ENCODE results near the gene TMEM35B. TPM values are rescaled to one million over a fixed set of nuclear protein-coding genes. Genes with fewer than 3 reads are reported as not detected.
"Not testable (repeated sequence)": the region's sequence is repeated elsewhere in the genome, so short reads cannot be mapped to it uniquely, and the experiment has no call there.

The TMEM35B gene
- total and polyA plus RNA-seq, 9 donors = 16.3 to 25.9 (median 21.0) TPM

DNA sequence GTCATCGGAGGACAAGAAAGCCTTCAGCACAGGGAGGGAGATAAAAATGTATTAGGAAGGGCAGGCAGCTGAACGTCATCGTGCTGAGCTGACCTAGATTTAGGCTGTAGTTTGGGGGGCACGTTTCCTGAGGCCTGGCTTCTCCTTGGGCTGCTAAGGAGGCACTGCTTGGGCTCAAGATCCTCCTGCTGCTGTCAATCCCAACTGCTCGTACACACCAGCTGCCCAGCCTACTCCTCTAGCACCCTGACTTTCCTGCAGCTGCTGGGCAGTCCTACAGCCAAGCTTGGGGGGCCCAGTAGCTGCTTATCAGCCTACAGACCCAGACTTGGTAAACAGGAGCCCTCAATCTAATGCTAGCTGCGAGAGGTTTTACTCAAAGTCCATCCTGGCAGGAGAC, 6.2 kb downstream of the TMEM35B start:
- Histone ChIP-seq H3K4me3 (ENCODE audit: low read length) (no peak overlapping the region), H3K27me3 (ENCODE audit: control insufficient read depth, insufficient read depth, low read length) (no peaks in the 10 kb centered on the region), H3K9me3 (replicated peaks; ENCODE audit: control insufficient read depth, low read depth, low read length) (no peaks in the 10 kb centered on the region), H3K27ac (ENCODE audit: low read length) (peak overlapping the region; percentile 45), H3K36me3 (ENCODE audit: control insufficient read depth, insufficient read depth, low read length) (peaks cover 13% of the 10 kb centered on the region), H3K4me1 (ENCODE audit: control insufficient read depth, insufficient read depth, low read length) (peaks cover 26% of the 10 kb centered on the region)
- DNase-seq = peak; percentile 57
- 40% methylated on average over 6 of the region's 6 CpGs for WGBS (ENCODE audit: insufficient coverage)

DNA sequence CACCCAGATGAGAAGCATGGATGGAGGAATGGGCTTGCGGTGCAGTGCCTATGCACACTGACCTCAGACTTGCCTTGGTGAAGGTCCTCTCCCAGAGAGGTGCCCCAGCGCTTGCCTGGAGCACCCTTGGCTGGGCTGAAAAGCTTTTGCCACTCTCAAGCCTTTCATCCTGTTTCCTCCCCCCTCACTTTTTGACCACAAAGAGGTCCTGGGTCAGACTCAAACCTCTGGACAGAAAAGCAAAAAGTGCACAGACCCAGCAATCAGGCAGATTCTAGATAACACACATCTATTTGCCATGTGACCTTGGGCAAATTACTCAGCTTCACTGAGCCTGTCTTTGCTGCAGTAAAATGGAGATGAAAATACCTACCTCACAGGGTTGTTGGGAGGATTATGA, 7.3 kb downstream of the TMEM35B start:
- no peak for DNase-seq
- no peaks in the 10 kb centered on the region for H3K9me3 ChIP-seq (replicated peaks; ENCODE audit: control insufficient read depth, low read depth, low read length)
- peaks cover 17% of the 10 kb centered on the region for H3K4me1 ChIP-seq (ENCODE audit: control insufficient read depth, insufficient read depth, low read length)
- 83% methylated on average over 2 of the region's 2 CpGs for WGBS (ENCODE audit: insufficient coverage)
- H3K27ac ChIP-seq (ENCODE audit: low read length) = no peak overlapping the region
- H3K4me3 ChIP-seq (ENCODE audit: low read length) = no peak overlapping the region
- no peaks in the 10 kb centered on the region for H3K27me3 ChIP-seq (ENCODE audit: control insufficient read depth, insufficient read depth, low read length)
- peaks cover 13% of the 10 kb centered on the region for H3K36me3 ChIP-seq (ENCODE audit: control insufficient read depth, insufficient read depth, low read length)

DNA sequence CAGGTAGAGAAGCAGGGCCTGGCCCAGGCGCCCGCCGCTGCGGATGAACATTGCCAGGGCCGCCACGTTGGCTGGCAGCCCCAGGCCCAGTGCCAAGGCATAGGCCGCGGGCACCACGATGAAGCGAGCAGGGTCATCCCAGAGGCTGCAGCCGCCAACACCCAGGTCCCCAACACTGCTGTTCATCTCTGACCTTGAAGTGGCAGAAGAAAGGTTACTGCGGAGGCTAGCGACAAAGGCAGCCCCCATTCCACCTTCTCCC, 8.0 kb downstream of the TMEM35B start:
- DNase-seq = no peak
- no peaks in the 10 kb centered on the region for H3K27me3 ChIP-seq (ENCODE audit: control insufficient read depth, insufficient read depth, low read length)
- no peak overlapping the region for H3K4me3 ChIP-seq (ENCODE audit: low read length)
- no peak overlapping the region for H3K27ac ChIP-seq (ENCODE audit: low read length)
- peaks cover 12% of the 10 kb centered on the region for H3K4me1 ChIP-seq (ENCODE audit: control insufficient read depth, insufficient read depth, low read length)
- peaks cover 12% of the 10 kb centered on the region for H3K36me3 ChIP-seq (ENCODE audit: control insufficient read depth, insufficient read depth, low read length)
- whole genome bisulfite sequencing (ENCODE audit: insufficient coverage) = 94% methylated on average over 11 of the region's 13 CpGs
- H3K9me3 ChIP-seq (replicated peaks; ENCODE audit: control insufficient read depth, low read depth, low read length) = no peaks in the 10 kb centered on the region

DNA sequence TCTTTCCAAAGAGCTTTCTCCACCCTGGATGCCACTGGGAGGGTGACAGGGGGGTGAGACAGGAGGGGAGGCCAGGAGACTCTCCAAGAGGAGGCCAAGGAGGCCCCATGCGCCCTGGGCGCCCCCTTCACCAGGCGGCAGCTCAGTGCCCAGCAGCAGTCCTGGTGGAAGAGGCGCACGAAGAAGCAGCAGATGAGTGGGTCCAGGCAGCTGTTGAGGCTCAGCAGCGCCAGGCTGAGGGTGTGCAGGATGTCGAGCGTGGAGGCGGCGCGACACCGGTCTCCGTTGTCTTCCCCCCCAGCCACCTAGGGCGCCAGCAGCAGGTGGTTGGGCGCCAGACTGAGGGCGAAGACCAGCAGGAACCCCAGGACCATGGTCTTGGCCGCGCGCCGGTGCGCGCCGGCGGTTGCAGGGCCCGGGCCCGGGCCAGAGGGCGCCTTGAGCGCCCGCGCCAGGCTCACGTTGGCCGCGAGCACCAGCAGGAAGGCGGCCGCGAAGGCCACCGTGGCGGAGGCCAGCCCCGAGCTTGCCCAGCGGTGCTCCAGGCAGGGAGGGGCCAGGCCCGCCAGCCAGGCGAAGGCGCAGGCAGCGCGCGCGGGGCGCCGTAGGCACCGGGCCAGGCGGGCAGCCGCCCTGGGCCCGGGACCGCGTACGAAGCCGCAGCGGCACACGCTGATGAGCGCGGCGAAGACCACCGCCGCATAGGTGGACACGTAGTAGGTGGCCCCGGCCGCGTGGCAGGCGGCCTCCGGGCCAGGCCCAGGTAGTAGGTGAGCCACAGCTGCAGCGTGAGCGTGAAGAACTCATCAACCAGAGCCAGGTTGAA, 8.6 kb downstream of the TMEM35B start:
- no peaks in the 10 kb centered on the region for H3K9me3 ChIP-seq (replicated peaks; ENCODE audit: control insufficient read depth, low read depth, low read length)
- H3K36me3 ChIP-seq (ENCODE audit: control insufficient read depth, insufficient read depth, low read length) = peaks cover 7% of the 10 kb centered on the region
- no peak overlapping the region for H3K27ac ChIP-seq (ENCODE audit: low read length)
- no peak for DNase-seq
- WGBS (ENCODE audit: insufficient coverage) = 37% methylated on average over 68 of the region's 72 CpGs
- H3K4me1 ChIP-seq (ENCODE audit: control insufficient read depth, insufficient read depth, low read length) = peaks cover 12% of the 10 kb centered on the region
- H3K27me3 ChIP-seq (ENCODE audit: control insufficient read depth, insufficient read depth, low read length) = no peaks in the 10 kb centered on the region
- H3K4me3 ChIP-seq (ENCODE audit: low read length) = no peak overlapping the region

DNA sequence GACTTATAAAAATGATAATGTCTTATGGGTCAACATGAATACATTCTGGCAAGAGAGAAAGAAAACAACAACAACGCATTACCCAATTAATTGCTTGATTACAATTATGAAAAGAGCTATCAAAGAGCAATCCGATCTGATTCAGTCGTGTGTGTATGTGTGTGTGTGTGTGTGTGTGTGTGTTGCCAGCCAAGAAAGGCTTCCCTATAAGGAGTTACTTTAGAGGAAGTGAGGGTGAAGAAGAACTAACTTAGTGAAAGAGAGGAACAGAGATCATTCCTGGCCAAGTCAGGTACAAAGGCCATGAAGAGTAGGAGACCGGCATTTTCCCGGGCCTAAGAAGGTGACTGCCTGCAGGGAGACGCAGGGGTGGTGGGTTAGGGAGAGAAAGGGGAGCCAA, 9.4 kb downstream of the TMEM35B start:
- WGBS (ENCODE audit: insufficient coverage) = 93% methylated on average over 3 of the region's 6 CpGs
- Histone ChIP-seq H3K27me3 (ENCODE audit: control insufficient read depth, insufficient read depth, low read length) (no peaks in the 10 kb centered on the region), H3K4me3 (ENCODE audit: low read length) (no peak overlapping the region), H3K27ac (ENCODE audit: low read length) (no peak overlapping the region), H3K4me1 (ENCODE audit: control insufficient read depth, insufficient read depth, low read length) (peaks cover 12% of the 10 kb centered on the region), H3K36me3 (ENCODE audit: control insufficient read depth, insufficient read depth, low read length) (peaks cover 3% of the 10 kb centered on the region), H3K9me3 (replicated peaks; ENCODE audit: control insufficient read depth, low read depth, low read length) (no peaks in the 10 kb centered on the region)
- no peak for DNase-seq

DNA sequence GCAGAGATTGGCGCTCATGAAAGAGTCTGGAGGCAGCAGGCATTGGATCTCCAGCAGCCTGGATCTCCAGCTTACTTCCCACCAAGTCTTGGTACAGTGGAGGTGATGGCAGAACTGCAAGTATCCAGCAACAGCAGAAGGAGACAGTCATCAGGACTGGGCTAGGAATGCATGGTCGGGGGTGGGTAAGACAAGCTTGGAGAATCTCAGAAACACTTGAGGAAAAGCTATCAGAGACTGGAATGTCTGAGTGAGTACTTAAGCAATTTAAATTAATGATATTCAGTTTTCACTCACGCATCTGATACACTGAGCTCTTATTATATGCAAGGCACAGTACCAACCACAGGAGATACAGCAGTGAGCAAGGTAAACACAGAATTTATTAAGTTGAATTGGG, 9.8 kb downstream of the TMEM35B start:
- no peak for DNase-seq
- Histone ChIP-seq H3K4me1 (ENCODE audit: control insufficient read depth, insufficient read depth, low read length) (peaks cover 12% of the 10 kb centered on the region), H3K27ac (ENCODE audit: low read length) (no peak overlapping the region), H3K9me3 (replicated peaks; ENCODE audit: control insufficient read depth, low read depth, low read length) (no peaks in the 10 kb centered on the region), H3K36me3 (ENCODE audit: control insufficient read depth, insufficient read depth, low read length) (peaks cover 3% of the 10 kb centered on the region), H3K4me3 (ENCODE audit: low read length) (no peak overlapping the region), H3K27me3 (ENCODE audit: control insufficient read depth, insufficient read depth, low read length) (no peaks in the 10 kb centered on the region)
- 92% methylated on average over 2 of the region's 3 CpGs for WGBS (ENCODE audit: insufficient coverage)

DNA sequence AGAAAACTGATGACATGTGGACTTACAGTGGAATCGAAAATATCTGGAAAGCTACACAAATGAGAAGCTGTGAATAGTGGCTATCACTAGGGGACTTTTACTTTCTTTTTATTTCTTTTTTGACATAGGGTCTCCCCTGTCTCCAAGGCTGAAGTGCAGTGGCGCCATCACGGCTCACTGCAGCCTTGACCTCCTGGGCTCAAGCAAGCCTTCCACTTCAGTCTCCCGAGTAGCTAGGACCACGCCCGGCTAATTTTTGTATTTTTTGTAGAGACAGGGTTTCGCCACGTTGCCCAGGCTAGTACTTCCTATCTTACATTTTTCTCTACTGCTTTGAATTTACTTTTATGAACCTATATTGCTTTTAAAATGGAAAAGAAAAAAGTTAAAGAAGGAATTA, 10.5 kb downstream of the TMEM35B start:
- DNase-seq = no peak
- Histone ChIP-seq H3K9me3 (replicated peaks; ENCODE audit: control insufficient read depth, low read depth, low read length) (no peaks in the 10 kb centered on the region), H3K4me3 (ENCODE audit: low read length) (no peak overlapping the region), H3K27me3 (ENCODE audit: control insufficient read depth, insufficient read depth, low read length) (no peaks in the 10 kb centered on the region), H3K27ac (ENCODE audit: low read length) (no peak overlapping the region), H3K4me1 (ENCODE audit: control insufficient read depth, insufficient read depth, low read length) (peaks cover 12% of the 10 kb centered on the region), H3K36me3 (ENCODE audit: control insufficient read depth, insufficient read depth, low read length) (peaks cover 3% of the 10 kb centered on the region)
- 60% methylated on average over 3 of the region's 8 CpGs for WGBS (ENCODE audit: insufficient coverage)

DNA sequence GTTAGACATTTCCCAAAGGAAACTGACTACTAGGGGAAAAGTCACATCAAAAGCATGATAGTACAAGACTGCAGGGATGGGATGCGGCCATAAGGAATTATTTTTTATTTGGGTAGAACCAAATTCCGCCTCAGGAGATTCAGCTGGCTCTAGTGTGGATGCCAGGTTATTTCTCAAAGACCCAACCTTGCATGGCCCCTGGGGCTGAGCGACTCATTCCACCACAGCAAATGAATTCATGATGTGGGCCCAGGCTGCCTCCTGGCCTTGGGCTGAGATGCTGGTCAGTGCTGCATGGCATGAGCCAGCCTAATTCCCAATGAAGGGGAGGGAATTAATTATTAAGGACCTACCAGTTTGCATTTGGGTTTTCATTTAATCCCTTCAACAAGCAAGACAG, 11.8 kb downstream of the TMEM35B start:
- H3K27ac ChIP-seq (ENCODE audit: low read length) = no peak overlapping the region
- WGBS (ENCODE audit: insufficient coverage) = no CpG with 5 or more reads among the region's 3 CpGs
- H3K4me3 ChIP-seq (ENCODE audit: low read length) = no peak overlapping the region
- peaks cover 4% of the 10 kb centered on the region for H3K9me3 ChIP-seq (replicated peaks; ENCODE audit: control insufficient read depth, low read depth, low read length)
- H3K36me3 ChIP-seq (ENCODE audit: control insufficient read depth, insufficient read depth, low read length) = peaks cover 3% of the 10 kb centered on the region
- no peaks in the 10 kb centered on the region for H3K27me3 ChIP-seq (ENCODE audit: control insufficient read depth, insufficient read depth, low read length)
- peaks cover under 1% of the 10 kb centered on the region for H3K4me1 ChIP-seq (ENCODE audit: control insufficient read depth, insufficient read depth, low read length)
- no peak for DNase-seq

DNA sequence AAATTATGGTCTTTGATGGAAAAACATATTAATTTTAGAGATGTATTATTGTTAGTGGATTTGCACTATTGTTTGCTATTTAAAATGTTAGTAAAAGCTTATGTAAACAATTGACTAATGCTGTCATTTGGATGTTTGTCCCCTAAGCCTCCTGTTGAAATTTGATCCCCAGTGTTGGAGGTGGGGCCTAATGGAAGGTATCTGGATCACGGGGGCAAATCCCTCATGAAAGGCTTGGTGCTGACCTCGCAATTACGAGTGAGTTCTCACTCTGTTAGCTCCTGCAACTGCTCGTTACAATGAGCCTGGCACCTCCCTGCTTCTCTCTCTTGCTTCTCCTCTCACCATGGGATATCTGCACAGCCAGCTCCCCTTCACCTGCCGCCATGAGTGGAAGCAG, 14.3 kb downstream of the TMEM35B start:
- no peak overlapping the region for H3K27ac ChIP-seq (ENCODE audit: low read length)
- 9% methylated on average over 5 of the region's 5 CpGs for WGBS (ENCODE audit: insufficient coverage)
- H3K27me3 ChIP-seq (ENCODE audit: control insufficient read depth, insufficient read depth, low read length) = no peaks in the 10 kb centered on the region
- H3K4me1 ChIP-seq (ENCODE audit: control insufficient read depth, insufficient read depth, low read length) = no peaks in the 10 kb centered on the region
- no peaks in the 10 kb centered on the region for H3K36me3 ChIP-seq (ENCODE audit: control insufficient read depth, insufficient read depth, low read length)
- peaks cover 4% of the 10 kb centered on the region for H3K9me3 ChIP-seq (replicated peaks; ENCODE audit: control insufficient read depth, low read depth, low read length)
- H3K4me3 ChIP-seq (ENCODE audit: low read length) = no peak overlapping the region
- DNase-seq = no peak

DNA sequence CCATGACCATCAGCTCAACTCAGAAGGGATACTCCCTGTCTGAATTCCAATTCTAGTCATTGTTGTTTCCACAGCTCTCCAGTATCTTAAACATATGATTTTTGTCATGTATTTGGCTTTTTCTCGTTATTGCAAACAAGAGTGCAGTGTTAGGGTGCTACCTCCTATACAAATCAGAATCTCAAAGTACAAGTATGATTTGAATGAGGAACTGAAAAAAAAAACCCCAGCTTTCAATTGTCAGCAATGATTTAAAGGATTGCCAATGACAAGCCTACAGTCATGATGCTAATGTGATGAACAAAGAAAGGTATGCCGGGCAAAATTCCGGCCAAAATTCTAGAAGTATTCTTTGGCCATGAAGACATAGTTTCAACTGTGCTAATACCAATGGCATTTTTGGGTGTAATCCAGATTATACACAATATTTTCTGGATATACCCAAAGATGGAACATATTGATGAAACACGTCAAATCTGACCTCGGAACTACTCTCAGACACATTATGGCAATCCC, 14.9 kb downstream of the TMEM35B start:
- no peaks in the 10 kb centered on the region for H3K4me1 ChIP-seq (ENCODE audit: control insufficient read depth, insufficient read depth, low read length)
- H3K4me3 ChIP-seq (ENCODE audit: low read length) = no peak overlapping the region
- no peaks in the 10 kb centered on the region for H3K36me3 ChIP-seq (ENCODE audit: control insufficient read depth, insufficient read depth, low read length)
- WGBS (ENCODE audit: insufficient coverage) = no CpG with 5 or more reads among the region's 5 CpGs
- DNase-seq = no peak
- no peak overlapping the region for H3K27ac ChIP-seq (ENCODE audit: low read length)
- H3K9me3 ChIP-seq (replicated peaks; ENCODE audit: control insufficient read depth, low read depth, low read length) = peaks cover 4% of the 10 kb centered on the region
- no peaks in the 10 kb centered on the region for H3K27me3 ChIP-seq (ENCODE audit: control insufficient read depth, insufficient read depth, low read length)

DNA sequence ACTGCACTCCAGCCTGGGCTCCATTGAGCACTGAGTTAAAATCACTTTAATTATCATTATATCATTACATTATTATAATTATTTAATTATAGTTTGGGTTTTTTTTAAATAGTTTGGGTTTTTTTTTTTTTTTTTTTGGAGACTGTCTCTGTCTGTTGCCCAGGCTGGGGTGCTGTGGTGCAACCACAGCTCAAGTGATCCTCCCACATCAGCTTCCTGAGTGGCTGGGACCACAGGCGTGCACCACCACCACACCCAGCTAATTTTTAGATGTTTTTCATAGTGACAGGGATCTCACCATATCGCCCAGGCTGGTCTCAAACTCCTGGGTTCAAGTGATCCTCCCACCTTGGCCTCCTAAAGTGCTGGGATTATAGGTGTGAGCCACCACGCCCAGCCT, 16.9 kb downstream of the TMEM35B start:
- H3K27me3 ChIP-seq (ENCODE audit: control insufficient read depth, insufficient read depth, low read length); DNase-seq; H3K36me3 ChIP-seq (ENCODE audit: control insufficient read depth, insufficient read depth, low read length); H3K4me3 ChIP-seq (ENCODE audit: low read length); H3K27ac ChIP-seq (ENCODE audit: low read length); H3K9me3 ChIP-seq (replicated peaks; ENCODE audit: control insufficient read depth, low read depth, low read length); H3K4me1 ChIP-seq (ENCODE audit: control insufficient read depth, insufficient read depth, low read length): not testable (repeated sequence)
- no CpG with 5 or more reads among the region's 3 CpGs for WGBS (ENCODE audit: insufficient coverage)
